ENCODE data around the gene SCYL2.
"Not testable (repeated sequence)": the region's sequence is repeated elsewhere in the genome, so short reads cannot be mapped to it uniquely, and the experiment has no call there.

Gene SCYL2

GRCh38 chr12:100266835-100267602 is at the start of gene SCYL2, which contains the start of gene DEPDC4:
SCYL2 (plus strand) TSS chr12:100267177; CDS start chr12:100282971, 15,794 bp downstream.
DEPDC4 (minus strand) TSS chr12:100267079; CDS start chr12:100267076, 3 bp downstream.
- TF ChIP-seq JUND (IDR thresholded peaks at IDR 0.05; ENCODE audit: low read depth): no peak
- peak; percentile 75 to 100 for DNase-seq (ENCODE audit: low read depth in 1 of 2, low spot score in 1 of 2)
- in situ Hi-C loops (cut with HindIII; ENCODE audit: low pct_unique_long_range_greater_than_20kb, low sequenced_read_pairs): no loop called here

GRCh38 chr12:100219328-100220109 is 47.5 kb upstream of the SCYL2 start:
- in situ Hi-C loops (cut with HindIII; ENCODE audit: low pct_unique_long_range_greater_than_20kb, low sequenced_read_pairs): no loop called here
- TF ChIP-seq JUND (IDR thresholded peaks at IDR 0.05; ENCODE audit: low read depth): no peak
- DNase-seq (ENCODE audit: low read depth in 1 of 2, low spot score in 1 of 2): no peak

- DNase-seq (ENCODE audit: low read depth in 1 of 2, low spot score in 1 of 2): peak in 1 of 2 experiments; percentile 24
- no peak for TF ChIP-seq JUND (IDR thresholded peaks at IDR 0.05; ENCODE audit: low read depth)
- in situ Hi-C loops (cut with HindIII; ENCODE audit: low pct_unique_long_range_greater_than_20kb, low sequenced_read_pairs): no loop called here
These were observed 45.5 kb upstream of the SCYL2 start for GRCh38 chr12:100221523-100221922.

GRCh38 chr12:100222173-100222572 is 44.8 kb upstream of the SCYL2 start:
- DNase-seq (ENCODE audit: low read depth in 1 of 2, low spot score in 1 of 2); in situ Hi-C loops (cut with HindIII; ENCODE audit: low pct_unique_long_range_greater_than_20kb, low sequenced_read_pairs): not testable (repeated sequence)

GRCh38 chr12:100225491-100225890 is 41.5 kb upstream of the SCYL2 start:
- TF ChIP-seq JUND (IDR thresholded peaks at IDR 0.05; ENCODE audit: low read depth): no peak
- in situ Hi-C loops (cut with HindIII; ENCODE audit: low pct_unique_long_range_greater_than_20kb, low sequenced_read_pairs): no loop called here
- peak in 1 of 2 experiments; percentile 28 for DNase-seq (ENCODE audit: low read depth in 1 of 2, low spot score in 1 of 2)

- in situ Hi-C loops (cut with HindIII; ENCODE audit: low pct_unique_long_range_greater_than_20kb, low sequenced_read_pairs): no loop called here
- TF ChIP-seq JUND (IDR thresholded peaks at IDR 0.05; ENCODE audit: low read depth): no peak
- peak; percentile 59 to 96 for DNase-seq (ENCODE audit: low read depth in 1 of 2, low spot score in 1 of 2)
These were observed 37.8 kb upstream of the SCYL2 start for GRCh38 chr12:100229036-100229635.

GRCh38 chr12:100229876-100230275 is 37.1 kb upstream of the SCYL2 start:
- in situ Hi-C loops (cut with HindIII; ENCODE audit: low pct_unique_long_range_greater_than_20kb, low sequenced_read_pairs): no loop called here
- DNase-seq (ENCODE audit: low read depth in 1 of 2, low spot score in 1 of 2): peak; percentile 59 to 99

GRCh38 chr12:100231873-100232272 is 35.1 kb upstream of the SCYL2 start:
- in situ Hi-C loops (cut with HindIII; ENCODE audit: low pct_unique_long_range_greater_than_20kb, low sequenced_read_pairs): not testable (repeated sequence)
- DNase-seq (ENCODE audit: low read depth in 1 of 2, low spot score in 1 of 2): peak in 1 of 2 experiments; percentile 39

More at GRCh38 chr12:100229876-100230275, 37.1 kb upstream of the SCYL2 start:
- peak; percentile 88 for TF ChIP-seq JUND (IDR thresholded peaks at IDR 0.05; ENCODE audit: low read depth)

- peak in 1 of 2 experiments; percentile 53 for DNase-seq (ENCODE audit: low read depth in 1 of 2, low spot score in 1 of 2)
- in situ Hi-C loops (cut with HindIII; ENCODE audit: low pct_unique_long_range_greater_than_20kb, low sequenced_read_pairs): no loop called here
- TF ChIP-seq JUND (IDR thresholded peaks at IDR 0.05; ENCODE audit: low read depth): no peak
These were observed 32.8 kb upstream of the SCYL2 start for GRCh38 chr12:100234166-100234565.

- DNase-seq (ENCODE audit: low read depth in 1 of 2, low spot score in 1 of 2): peak; percentile 27 to 77
- in situ Hi-C loops (cut with HindIII; ENCODE audit: low pct_unique_long_range_greater_than_20kb, low sequenced_read_pairs): no loop called here
- no peak for TF ChIP-seq JUND (IDR thresholded peaks at IDR 0.05; ENCODE audit: low read depth)
These were observed 32.2 kb upstream of the SCYL2 start for GRCh38 chr12:100234591-100235304.

- no peak for DNase-seq (ENCODE audit: low read depth in 1 of 2, low spot score in 1 of 2)
- no peak for TF ChIP-seq JUND (IDR thresholded peaks at IDR 0.05; ENCODE audit: low read depth)
- in situ Hi-C loops (cut with HindIII; ENCODE audit: low pct_unique_long_range_greater_than_20kb, low sequenced_read_pairs): no loop called here
These were observed 28.2 kb upstream of the SCYL2 start for GRCh38 chr12:100238801-100239200.

- no peak for DNase-seq (ENCODE audit: low read depth in 1 of 2, low spot score in 1 of 2)
- in situ Hi-C loops (cut with HindIII; ENCODE audit: low pct_unique_long_range_greater_than_20kb, low sequenced_read_pairs): no loop called here
- TF ChIP-seq JUND (IDR thresholded peaks at IDR 0.05; ENCODE audit: low read depth): no peak
These were observed 27.4 kb upstream of the SCYL2 start for GRCh38 chr12:100239589-100239988.
